SK-N-SH (cell line): ENCODE measurements around the gene SEPTIN2.

Source experiments
- POLR2AphosphoS5 ChIP-seq: IDR thresholded peaks from 2 replicates; pipeline ENCODE4 v1.6.1; 2012; ENCODE audit warnings: low read depth, low read length
- TF ChIP-seq, protein P1 (sequence below): fragments of 200-600 bp; sonication (generic); IDR thresholded peaks from 2 replicates; pipeline ENCODE4 v1.6.1; 2017; ENCODE audit warnings: antibody characterized with exemption, mild to moderate bottlenecking, moderate library complexity

- TF ChIP-seq, protein P1, sequence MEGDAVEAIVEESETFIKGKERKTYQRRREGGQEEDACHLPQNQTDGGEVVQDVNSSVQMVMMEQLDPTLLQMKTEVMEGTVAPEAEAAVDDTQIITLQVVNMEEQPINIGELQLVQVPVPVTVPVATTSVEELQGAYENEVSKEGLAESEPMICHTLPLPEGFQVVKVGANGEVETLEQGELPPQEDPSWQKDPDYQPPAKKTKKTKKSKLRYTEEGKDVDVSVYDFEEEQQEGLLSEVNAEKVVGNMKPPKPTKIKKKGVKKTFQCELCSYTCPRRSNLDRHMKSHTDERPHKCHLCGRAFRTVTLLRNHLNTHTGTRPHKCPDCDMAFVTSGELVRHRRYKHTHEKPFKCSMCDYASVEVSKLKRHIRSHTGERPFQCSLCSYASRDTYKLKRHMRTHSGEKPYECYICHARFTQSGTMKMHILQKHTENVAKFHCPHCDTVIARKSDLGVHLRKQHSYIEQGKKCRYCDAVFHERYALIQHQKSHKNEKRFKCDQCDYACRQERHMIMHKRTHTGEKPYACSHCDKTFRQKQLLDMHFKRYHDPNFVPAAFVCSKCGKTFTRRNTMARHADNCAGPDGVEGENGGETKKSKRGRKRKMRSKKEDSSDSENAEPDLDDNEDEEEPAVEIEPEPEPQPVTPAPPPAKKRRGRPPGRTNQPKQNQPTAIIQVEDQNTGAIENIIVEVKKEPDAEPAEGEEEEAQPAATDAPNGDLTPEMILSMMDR = no peak
- TF ChIP-seq POLR2AphosphoS5 = no peak
These were observed 6.0 kb upstream of the SEPTIN2 start for GRCh38 chr2:241309684-241310117.
